WI38 (cell line): ENCODE results near the gene DACH1.

Source experiments
- H3K4me3 ChIP-seq: 2 replicates; pipeline ENCODE4 v1.5.1; 2011; ENCODE audit warnings: low read depth, mild to moderate bottlenecking, control low read depth, low read length
- CTCF ChIP-seq: IDR thresholded peaks from 2 replicates; pipeline ENCODE4 v1.5.1; 2012; ENCODE audit warnings: low read depth, mild to moderate bottlenecking, control low read depth, low read length

The DACH1 gene

GRCh38 chr13:71829547-71829946 lies 37.5 kb downstream of the DACH1 start:
- H3K4me3 ChIP-seq: no peak overlapping the region
- TF ChIP-seq CTCF: no peak

- no peak overlapping the region for H3K4me3 ChIP-seq
- TF ChIP-seq CTCF: no peak
Observed at GRCh38 chr13:71828564-71828963, 38.4 kb downstream of the DACH1 start.

- H3K4me3 ChIP-seq: no peak overlapping the region
- TF ChIP-seq CTCF: no peak
Observed at GRCh38 chr13:71828117-71828516, 38.9 kb downstream of the DACH1 start.

GRCh38 chr13:71827241-71827640 lies 39.8 kb downstream of the DACH1 start:
- no peak overlapping the region for H3K4me3 ChIP-seq
- no peak for TF ChIP-seq CTCF

- no peak for TF ChIP-seq CTCF
- no peak overlapping the region for H3K4me3 ChIP-seq
Observed at GRCh38 chr13:71820699-71821098, 46.3 kb downstream of the DACH1 start.

- no peak overlapping the region for H3K4me3 ChIP-seq
- no peak for TF ChIP-seq CTCF
Observed at GRCh38 chr13:71817335-71817734, 49.7 kb downstream of the DACH1 start.

- no peak for TF ChIP-seq CTCF
- no peak overlapping the region for H3K4me3 ChIP-seq
Observed at GRCh38 chr13:71814806-71815360, 52.1 kb downstream of the DACH1 start.
